ENCODE data around the gene TBX3. TPM values are rescaled to one million over a fixed set of nuclear protein-coding genes. Genes with fewer than 3 reads are reported as not detected.

TBX3 gene
- total RNA-seq, 4 donors from 2014 or later, result 11.1 to 13.5 (median 12.3) TPM

DNA sequence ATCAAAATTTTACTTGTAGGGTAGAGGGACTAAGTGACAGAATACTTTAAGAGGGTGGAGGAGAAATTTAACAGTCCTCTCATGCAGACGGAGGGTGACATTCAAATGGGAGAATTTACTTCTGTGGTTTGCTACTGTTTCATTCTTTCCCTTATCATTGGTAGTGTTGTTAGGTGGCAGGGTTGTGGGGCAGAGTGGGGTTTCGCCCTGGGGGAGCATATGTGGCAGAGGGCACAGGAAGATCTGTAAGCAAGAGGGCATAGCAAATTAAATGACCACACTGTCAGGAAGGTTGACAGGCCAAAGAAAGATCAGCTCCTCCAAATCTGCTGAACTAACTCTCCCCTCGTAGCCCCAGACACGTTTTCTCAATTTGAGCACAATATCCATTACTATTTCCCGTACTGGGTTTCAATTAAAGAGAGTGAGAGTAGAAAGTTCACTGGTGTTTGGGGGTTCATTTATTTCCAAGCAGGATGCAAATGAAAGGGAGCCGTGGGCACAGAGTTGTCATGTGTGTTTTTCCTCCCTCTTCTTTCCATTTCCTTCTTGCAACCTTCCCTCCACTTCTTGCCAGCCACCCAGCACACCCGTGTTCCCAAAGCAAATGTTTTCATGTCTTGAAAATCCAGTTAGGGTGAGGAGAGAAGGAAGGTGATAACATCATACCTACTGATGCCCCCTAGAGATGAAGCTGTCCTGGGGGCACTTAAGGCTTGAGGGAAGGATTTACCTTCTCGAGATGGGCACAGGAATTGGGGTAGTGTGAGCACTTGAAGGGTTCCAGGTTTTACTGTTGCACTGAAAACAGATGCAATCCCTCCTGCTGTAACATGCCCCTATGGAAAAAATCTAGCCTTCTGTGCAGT is 6.5 kb upstream of the TBX3 start:
- Histone ChIP-seq H3K4me1 (peaks cover 0 to 28% (median 1%) of the 10 kb centered on the region in 4 donors), H3K9me3 (no peaks in the 10 kb centered on the region), H3K36me3 (no peaks in the 10 kb centered on the region), H3K27ac (no peak overlapping the region), H3K27me3 (peaks cover 2 to 89% of the 10 kb centered on the region in 2 donors), H3K4me3 (no peak overlapping the region)
- WGBS, 2 donors, result 85 to 88% methylated on average over 8 of the region's 8 CpGs
- no peak for DNase-seq (ENCODE audit: low spot score in 2 of 2)
- TF ChIP-seq, protein P1, sequence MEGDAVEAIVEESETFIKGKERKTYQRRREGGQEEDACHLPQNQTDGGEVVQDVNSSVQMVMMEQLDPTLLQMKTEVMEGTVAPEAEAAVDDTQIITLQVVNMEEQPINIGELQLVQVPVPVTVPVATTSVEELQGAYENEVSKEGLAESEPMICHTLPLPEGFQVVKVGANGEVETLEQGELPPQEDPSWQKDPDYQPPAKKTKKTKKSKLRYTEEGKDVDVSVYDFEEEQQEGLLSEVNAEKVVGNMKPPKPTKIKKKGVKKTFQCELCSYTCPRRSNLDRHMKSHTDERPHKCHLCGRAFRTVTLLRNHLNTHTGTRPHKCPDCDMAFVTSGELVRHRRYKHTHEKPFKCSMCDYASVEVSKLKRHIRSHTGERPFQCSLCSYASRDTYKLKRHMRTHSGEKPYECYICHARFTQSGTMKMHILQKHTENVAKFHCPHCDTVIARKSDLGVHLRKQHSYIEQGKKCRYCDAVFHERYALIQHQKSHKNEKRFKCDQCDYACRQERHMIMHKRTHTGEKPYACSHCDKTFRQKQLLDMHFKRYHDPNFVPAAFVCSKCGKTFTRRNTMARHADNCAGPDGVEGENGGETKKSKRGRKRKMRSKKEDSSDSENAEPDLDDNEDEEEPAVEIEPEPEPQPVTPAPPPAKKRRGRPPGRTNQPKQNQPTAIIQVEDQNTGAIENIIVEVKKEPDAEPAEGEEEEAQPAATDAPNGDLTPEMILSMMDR (IDR thresholded peaks at IDR 0.05), result no peak
- no peak for TF ChIP-seq POLR2A (IDR thresholded peaks at IDR 0.05)
- no peak for TF ChIP-seq EP300 (IDR thresholded peaks at IDR 0.05)

DNA sequence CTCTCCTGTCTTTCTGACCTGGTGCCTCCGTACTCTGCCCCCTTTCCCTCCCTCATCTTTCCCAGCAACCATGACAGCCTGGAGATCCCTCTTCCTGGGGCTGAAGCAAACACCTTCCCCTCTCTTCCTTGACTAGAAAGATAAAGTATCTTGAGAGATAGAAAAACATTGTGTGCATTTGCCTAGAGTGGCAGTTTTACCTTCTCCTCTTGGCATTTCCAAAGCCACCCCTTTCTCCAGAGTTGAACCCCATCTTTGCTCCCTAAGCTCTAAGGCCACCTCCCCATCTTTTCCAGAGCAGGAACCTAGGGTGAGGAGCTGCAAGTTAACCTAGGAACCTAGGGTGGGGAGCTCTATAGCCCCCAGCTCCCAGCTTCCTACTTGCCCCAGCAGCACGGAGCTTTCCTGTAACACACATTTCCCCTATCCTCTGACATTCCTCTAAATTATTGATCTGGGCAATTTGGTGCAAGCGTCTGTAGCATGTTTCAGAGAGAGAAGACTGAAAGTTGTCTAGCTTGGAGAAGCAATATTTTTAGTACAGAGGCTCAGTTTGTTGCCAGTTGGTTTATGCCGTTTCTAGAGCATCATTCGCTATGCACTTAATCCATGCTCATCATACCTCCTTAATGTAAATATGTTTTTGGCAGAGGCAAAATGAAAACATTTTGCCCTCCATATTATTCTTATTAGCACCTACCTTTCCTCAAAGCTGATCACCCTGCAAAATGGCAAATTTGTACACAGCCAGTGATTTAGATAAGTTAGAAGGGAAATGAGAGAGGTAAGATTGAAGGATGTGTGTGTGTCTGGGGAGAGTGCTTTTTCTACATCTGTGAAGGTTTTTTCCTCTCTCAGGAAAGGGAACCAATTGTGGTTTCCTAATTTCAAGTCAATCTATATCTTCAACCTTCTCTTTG is 5.4 kb upstream of the TBX3 start:
- H3K4me1 ChIP-seq, result peaks cover 0 to 38% (median 3%) of the 10 kb centered on the region in 4 donors
- no peak for DNase-seq (ENCODE audit: low spot score in 2 of 2)
- H3K27me3 ChIP-seq, result peaks cover 0 to 77% of the 10 kb centered on the region in 2 donors
- no peaks in the 10 kb centered on the region for H3K9me3 ChIP-seq
- TF ChIP-seq EP300 (IDR thresholded peaks at IDR 0.05), result no peak
- TF ChIP-seq POLR2A (IDR thresholded peaks at IDR 0.05), result no peak
- TF ChIP-seq, protein P1 (IDR thresholded peaks at IDR 0.05), result no peak
- no peak overlapping the region for H3K27ac ChIP-seq
- H3K4me3 ChIP-seq, result no peak overlapping the region
- 86 to 88% methylated on average over 5 of the region's 5 CpGs for WGBS, 2 donors
- H3K36me3 ChIP-seq, result no peaks in the 10 kb centered on the region

DNA sequence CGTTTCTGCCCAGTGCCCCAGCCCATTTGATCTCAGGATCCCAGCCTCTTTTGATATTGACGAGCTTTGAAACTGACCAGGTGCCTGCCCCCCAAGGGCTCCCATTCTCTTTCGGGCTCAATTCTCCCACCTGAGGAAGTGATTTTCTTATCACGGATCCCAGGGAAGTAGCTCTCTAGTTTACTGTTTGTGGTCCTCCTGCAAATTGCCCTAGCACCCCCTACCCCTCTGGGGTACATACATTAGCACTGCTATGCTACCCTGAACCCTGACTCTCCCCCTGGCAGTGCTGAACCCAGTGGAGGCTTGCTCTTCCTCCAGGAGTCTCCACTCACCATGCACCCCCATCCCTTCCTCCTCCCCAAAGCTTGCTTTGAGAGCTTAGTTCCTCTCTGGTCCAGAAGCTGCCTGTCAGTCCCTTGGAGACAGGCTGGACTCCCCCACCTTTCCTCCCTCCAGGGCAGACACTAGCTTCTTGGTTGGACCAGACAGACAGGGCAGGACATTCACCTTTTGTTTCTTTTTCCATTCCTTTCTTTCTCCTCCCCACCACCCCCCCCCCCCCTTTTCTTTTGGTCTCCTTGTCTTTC is 4.4 kb upstream of the TBX3 start:
- WGBS, 2 donors, result 68% methylated on average over 4 of the region's 4 CpGs
- H3K4me3 ChIP-seq, result no peak overlapping the region
- H3K27me3 ChIP-seq, result peaks cover 0 to 67% of the 10 kb centered on the region in 2 donors
- H3K27ac ChIP-seq, result no peak overlapping the region
- peaks cover 0 to 36% (median 3%) of the 10 kb centered on the region in 4 donors for H3K4me1 ChIP-seq
- DNase-seq (ENCODE audit: low spot score in 2 of 2), result no peak
- no peaks in the 10 kb centered on the region for H3K36me3 ChIP-seq
- no peaks in the 10 kb centered on the region for H3K9me3 ChIP-seq
- TF ChIP-seq, protein P1 (IDR thresholded peaks at IDR 0.05), result no peak
- TF ChIP-seq POLR2A (IDR thresholded peaks at IDR 0.05), result no peak
- no peak for TF ChIP-seq EP300 (IDR thresholded peaks at IDR 0.05)

DNA sequence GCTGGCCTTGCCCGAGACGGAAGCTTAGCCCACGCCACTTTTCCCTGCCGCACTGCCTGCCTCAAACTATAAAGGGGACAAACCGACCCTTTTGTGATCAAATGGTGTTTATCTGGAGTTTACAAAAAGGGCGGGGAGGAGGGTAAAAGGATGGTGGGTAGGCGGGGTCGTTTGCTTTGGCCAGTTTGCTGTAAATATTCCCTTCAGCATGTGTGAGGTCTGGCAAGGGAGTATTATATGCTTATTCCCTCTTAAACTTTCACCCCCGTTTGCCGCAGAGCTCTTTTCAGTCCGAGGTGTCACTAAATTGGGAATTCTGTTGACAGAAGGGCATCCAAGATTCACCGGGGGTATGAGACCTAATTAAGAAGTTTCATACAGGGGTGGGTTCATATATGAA is 3.8 kb upstream of the TBX3 start:
- DNase-seq (ENCODE audit: low spot score in 2 of 2), result no peak
- no peak for TF ChIP-seq POLR2A (IDR thresholded peaks at IDR 0.05)
- TF ChIP-seq, protein P1 (IDR thresholded peaks at IDR 0.05), result no peak
- no peak for TF ChIP-seq EP300 (IDR thresholded peaks at IDR 0.05)
- peaks cover 0 to 62% of the 10 kb centered on the region in 2 donors for H3K27me3 ChIP-seq
- H3K27ac ChIP-seq, result no peak overlapping the region
- H3K36me3 ChIP-seq, result no peaks in the 10 kb centered on the region
- H3K9me3 ChIP-seq, result no peaks in the 10 kb centered on the region
- WGBS, 2 donors, result 58 to 62% methylated on average over 12 of the region's 12 CpGs
- H3K4me3 ChIP-seq, result no peak overlapping the region
- H3K4me1 ChIP-seq, result peaks cover 0 to 36% (median 3%) of the 10 kb centered on the region in 4 donors
